Right ventricle myocardium superior (tissue), 1 donor: ENCODE measurements around the gene LRRC7. TPM values are rescaled to one million over a fixed set of nuclear protein-coding genes. Genes with fewer than 3 reads are reported as not detected.
"Not testable (repeated sequence)": the region's sequence is repeated elsewhere in the genome, so short reads cannot be mapped to it uniquely, and the experiment has no call there.

ENCODE experiments used
- ATAC-seq: fragments of 200-7000 bp; cut with Tn5 transposase; one replicate; pipeline ENCODE4 v1.9.1; 2020; ENCODE audit warnings: mild to moderate bottlenecking; ENCODE audit not compliant: poor library complexity
- DNase-seq: peaks from one replicate; pipeline ENCODE4 v3.0.0-alpha.2; 2020
- intact Hi-C: fragments of 100-400 bp; cut with DNase I; formaldehyde crosslinking; loops from one replicate; pipeline ENCODE4 v1.11.2; 2022
- total RNA-seq: library from RNA; stranded (reverse); fragmentation: NEBNext Ultra II Directional; extraction: Animal tissue kit (Norgen Biotek cat#: 25700); gene quantifications from one replicate; pipeline ENCODE4 v1.2.1, GENCODE V29; 2021
- donor health status: DM: no; HTN: yes; CAD: no; lungs with severe emphysema.

Gene LRRC7
- total RNA-seq, 1 donor from 2014 or later = 3.0 TPM

DNA sequence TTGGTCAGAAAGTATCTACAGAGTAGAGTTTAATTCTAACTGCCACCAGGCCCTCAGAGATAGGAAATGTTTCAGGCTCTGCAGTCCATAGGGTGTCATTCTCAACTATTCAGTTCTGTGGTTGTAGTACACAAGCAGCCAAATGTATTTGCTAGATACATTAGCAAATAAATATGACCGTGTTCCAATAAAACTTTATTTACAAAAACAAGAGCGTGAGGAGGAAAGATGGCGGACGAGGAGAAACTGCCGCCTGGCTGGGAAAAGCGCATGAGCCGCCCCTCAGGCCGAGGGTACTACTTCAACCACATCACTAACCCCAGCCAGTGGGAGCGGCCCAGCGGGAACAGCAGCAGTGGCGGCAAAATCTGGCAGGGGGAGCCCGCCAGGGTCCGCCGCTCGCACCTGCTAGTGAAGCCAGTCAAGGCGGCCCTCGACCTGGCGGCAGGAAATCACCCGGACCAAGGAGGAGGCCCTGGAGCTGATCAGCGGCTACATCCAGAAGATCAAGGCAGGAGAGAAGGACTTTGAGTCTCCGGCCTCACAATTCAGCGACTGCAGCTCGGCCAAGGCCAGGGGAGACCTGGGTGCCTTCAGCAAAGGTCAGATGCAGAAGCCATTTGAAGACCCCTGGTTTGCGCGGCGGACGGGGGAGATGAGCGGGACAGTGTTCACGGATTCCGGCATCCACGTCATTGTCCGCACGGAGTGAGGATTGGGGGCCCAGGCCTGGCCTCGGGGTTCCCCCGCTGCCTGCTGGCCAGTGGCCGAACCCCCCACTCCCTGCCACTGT, 351.6 kb downstream of the LRRC7 start:
- DNase-seq = no peak
- ATAC-seq = no peak
- intact Hi-C loops = no loop called here

GRCh38 chr1:69919922-69920273, 352.2 kb downstream of the LRRC7 start:
- no peak for DNase-seq
- no peak for ATAC-seq
- intact Hi-C loops = no loop called here

DNA sequence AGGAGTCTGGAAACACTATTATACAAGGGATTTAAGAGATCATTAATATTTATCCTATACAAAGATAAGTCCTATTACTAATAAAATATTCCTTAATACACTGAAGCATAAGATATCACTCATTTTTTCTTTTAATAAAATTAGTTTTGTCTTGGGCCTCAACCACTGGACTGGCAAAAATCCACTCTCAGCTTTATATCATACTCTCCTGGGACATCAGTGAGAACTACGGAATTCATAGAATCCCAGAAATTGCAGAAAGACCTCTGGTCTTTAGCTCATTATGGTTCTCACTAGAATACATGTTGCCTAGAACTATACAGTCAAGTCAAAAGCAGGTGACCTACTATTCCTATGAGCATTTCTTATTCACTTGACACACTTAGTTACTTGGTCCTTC, 352.7 kb downstream of the LRRC7 start:
- intact Hi-C loops = no loop called here
- no peak for ATAC-seq
- no peak for DNase-seq

- intact Hi-C loops = no loop called here
- DNase-seq (no peak), ATAC-seq (no peak)
These were observed 353.8 kb downstream of the LRRC7 start for GRCh38 chr1:69921486-69921885.

DNA sequence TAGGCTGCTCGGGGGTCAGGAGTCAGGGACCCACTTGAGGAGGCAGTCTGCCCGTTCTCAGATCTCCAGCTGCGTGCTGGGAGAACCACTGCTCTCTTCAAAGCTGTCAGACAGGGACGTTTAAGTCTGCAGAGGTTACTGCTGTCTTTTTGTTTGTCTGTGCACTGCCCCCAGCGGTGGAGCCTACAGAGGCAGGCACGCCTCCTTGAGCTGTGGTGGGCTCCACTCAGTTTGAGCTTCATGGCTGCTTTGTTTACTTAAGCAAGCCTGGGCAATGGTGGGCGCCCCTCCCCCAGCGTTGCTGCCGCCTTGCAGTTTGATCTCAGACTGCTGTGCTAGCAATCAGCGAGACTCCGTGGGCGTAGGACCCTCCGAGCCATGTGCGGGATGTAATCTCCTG, 360.5 kb downstream of the LRRC7 start:
- DNase-seq, ATAC-seq, intact Hi-C loops: not testable (repeated sequence)

- ATAC-seq (no peak), DNase-seq (no peak)
- intact Hi-C loops = no loop called here
These were observed 361.8 kb downstream of the LRRC7 start for GRCh38 chr1:69929308-69930057.

DNA sequence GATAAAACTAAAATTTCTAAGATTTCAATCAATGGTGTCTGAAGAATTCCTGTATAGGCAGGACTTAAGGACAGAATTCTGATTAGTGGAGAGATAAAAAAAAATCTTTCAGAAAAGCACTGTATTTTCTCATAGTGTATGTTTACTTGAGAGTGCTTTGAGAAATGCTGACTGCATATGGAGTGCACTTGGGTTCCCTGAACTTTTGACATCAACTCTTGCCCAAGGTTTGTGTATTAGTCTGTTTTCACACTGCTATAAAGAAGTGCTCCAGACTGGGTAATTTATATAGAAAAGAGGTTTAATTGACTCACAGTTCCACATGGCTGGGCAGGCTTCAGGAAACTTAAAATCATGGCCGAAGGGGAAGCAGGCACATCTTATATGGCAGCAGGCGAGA, 362.7 kb downstream of the LRRC7 start:
- no peak for DNase-seq
- no peak for ATAC-seq
- intact Hi-C loops = no loop called here

GRCh38 chr1:69932760-69933159, 365.0 kb downstream of the LRRC7 start:
- intact Hi-C loops = no loop called here
- no peak for ATAC-seq
- DNase-seq = no peak

DNA sequence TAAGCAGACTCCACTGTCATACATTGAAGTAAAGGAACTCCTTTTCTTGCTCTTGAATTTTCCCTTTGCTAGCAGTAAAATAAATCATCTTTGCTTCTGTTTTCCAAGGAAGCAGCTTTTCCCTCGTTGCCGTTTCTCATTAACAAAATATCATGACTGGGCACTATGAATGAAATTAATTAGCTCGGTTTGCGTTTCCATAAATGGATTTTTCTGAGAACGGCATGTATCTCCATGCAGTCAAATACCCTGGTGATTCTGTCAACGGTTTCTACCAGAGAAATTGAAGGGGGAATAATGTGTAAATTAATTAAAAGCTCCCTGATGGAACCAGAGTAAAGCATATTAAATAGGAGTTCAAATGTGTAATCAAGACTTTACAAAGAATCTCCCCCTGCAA, 372.5 kb downstream of the LRRC7 start:
- DNase-seq (no peak), ATAC-seq (no peak)
- intact Hi-C loops = no loop called here

GRCh38 chr1:69940816-69941215, 373.1 kb downstream of the LRRC7 start:
- no peak for ATAC-seq
- no peak for DNase-seq
- intact Hi-C loops = no loop called here

DNA sequence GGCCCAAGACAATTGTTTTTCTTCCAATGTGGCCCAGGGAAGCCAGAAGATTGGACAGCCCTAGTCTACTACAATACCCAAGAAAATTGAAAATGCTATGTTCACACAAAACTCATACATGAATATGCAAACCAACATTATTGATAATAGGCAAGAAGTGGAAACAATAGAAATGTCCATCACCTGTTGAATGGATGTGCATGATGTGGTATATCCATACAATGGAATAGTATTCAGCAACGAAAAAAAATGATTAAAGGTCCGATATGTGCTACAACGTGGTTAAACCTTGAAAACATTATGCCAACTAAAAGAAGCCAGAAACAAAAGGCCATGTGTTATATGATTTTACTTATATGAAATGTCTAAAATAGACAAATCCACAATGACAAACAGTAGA, 375.3 kb downstream of the LRRC7 start:
- DNase-seq (no peak), ATAC-seq (no peak)
- intact Hi-C loops = no loop called here

- no peak for DNase-seq
- ATAC-seq = no peak
- intact Hi-C loops = no loop called here
These were observed 379.2 kb downstream of the LRRC7 start for GRCh38 chr1:69946935-69947334.

DNA sequence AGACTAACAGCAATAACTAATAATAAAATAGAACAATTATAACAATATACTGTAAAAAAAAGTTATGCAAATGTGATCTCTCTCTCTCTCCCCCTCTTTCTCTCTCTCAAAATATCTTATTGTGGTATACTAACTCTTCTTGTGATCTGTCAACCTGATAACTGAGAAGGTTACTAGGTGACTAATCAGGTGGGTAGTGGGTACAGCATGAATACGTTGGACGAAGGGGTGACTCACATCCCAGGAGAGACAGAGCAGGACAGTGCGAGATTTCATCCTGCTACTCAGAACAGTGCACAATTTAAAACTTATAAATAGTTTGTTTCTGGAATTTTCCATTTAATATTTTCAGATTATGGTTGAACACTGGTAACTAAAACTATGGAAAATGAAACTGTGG, 380.1 kb downstream of the LRRC7 start:
- DNase-seq (no peak), ATAC-seq (no peak)
- intact Hi-C loops = no loop called here

GRCh38 chr1:69952676-69953075, 385.0 kb downstream of the LRRC7 start:
- intact Hi-C loops = no loop called here
- no peak for DNase-seq
- ATAC-seq = no peak

DNA sequence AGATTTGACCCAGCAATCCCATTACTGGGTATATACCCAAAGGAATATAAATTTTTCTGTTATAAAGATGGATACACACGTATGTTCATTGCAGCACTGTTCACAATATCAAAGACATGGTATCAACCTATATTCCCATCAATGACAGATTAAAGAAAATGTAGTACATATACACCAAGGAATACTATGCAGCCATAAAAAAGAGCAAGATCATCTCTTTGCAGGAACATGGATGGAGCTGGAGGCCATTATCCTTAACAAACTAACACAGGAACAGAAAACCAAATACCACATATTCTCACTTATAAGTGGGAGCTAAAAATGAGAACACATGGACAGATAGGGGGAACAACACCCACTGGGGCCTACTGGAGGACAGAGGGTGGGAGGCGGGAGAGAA, 394.7 kb downstream of the LRRC7 start:
- DNase-seq, ATAC-seq, intact Hi-C loops: not testable (repeated sequence)

GRCh38 chr1:69967245-69967766, 399.6 kb downstream of the LRRC7 start:
- DNase-seq = no peak
- ATAC-seq = no peak
- intact Hi-C loops = no loop called here

GRCh38 chr1:69976896-69977295, 409.2 kb downstream of the LRRC7 start:
- intact Hi-C loops = no loop called here
- ATAC-seq (no peak), DNase-seq (no peak)

DNA sequence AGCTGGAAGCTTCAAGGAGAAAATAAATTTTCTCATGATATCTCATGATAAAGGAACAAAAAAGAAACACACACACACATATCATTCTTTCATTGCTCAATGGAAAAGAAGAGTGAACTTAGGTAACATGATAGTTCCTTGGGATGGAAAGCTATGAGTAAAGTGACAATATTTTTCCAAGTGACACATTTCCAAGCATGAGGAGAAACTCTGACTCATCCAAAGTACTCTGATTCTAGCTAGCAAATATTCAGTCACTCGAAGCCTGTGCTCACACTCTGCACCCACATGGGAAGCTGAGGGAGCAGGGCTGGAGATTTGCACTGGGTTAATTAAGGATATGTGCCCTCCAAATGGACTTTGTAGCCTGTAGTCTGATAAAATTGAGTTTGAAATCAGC, 415.3 kb downstream of the LRRC7 start:
- no peak for ATAC-seq
- intact Hi-C loops = no loop called here
- DNase-seq = no peak

DNA sequence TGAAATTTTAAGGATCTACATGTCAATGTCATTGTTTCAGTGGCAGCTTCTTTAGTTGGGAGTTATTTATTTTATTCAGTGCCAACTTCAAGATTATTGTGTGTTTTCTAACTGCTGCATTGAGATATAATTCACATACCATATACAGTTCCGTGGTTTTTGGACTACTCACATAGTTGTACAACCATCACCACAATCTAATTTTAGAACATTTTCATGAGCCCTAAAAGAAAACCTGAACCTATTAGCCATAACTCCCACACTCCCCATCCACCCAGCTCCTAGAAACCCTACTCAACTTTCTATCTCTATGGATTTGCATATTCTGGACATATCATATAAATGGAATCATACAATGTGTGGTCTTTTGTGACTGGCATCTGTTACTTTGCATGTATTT, 417.7 kb downstream of the LRRC7 start:
- intact Hi-C loops = no loop called here
- DNase-seq = no peak
- ATAC-seq = no peak

DNA sequence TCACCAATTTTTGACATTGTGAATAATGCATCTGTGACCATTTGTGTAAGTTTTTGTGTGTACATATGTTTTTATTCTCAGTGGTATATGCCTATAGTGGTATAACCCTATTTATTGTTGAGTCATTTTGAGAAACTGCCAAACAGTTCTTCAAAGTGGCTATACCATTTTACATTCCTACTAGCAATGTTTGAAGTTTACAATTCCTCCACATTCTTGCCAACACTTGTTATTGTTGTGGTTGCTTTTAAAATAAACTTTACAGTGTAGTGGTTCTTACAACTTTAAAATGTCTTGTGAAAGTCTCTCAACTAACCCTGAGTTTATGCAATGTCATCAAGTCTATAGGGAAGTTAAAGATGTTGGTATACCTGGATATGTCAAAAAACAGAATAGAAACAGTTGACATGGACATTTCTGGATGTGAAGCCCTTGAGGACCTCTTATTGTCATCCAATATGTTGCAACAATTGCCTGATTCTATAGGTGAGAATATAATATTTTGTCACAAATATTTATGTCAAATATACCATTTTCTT, 418.2 kb downstream of the LRRC7 start:
- DNase-seq (no peak), ATAC-seq (no peak)
- intact Hi-C loops = no loop called here
